BLaER1 (cell line): ENCODE results near the gene SORCS2.
A peak's percentile ranks its signal among the peaks of the same experiment; 100 is the strongest.

Experiments used
- H3K27ac ChIP-seq: shearing (Covaris generic); formaldehyde crosslinking; 2 replicates; pipeline ENCODE4 v1.8.1; 2022
- H3K27me3 ChIP-seq: shearing (Covaris generic); formaldehyde crosslinking; 2 replicates; pipeline ENCODE4 v1.8.1; 2022
- H3K36me3 ChIP-seq: shearing (Covaris generic); formaldehyde crosslinking; 2 replicates; pipeline ENCODE4 v1.8.1; 2022
- H3K4me1 ChIP-seq: shearing (Covaris generic); formaldehyde crosslinking; 2 replicates; pipeline ENCODE4 v1.8.1; 2022
- H3K4me2 ChIP-seq: shearing (Covaris generic); formaldehyde crosslinking; 2 replicates; pipeline ENCODE4 v1.8.1; 2022
- H3K4me3 ChIP-seq: shearing (Covaris generic); formaldehyde crosslinking; 2 replicates; pipeline ENCODE4 v1.8.1; 2022
- H3K9ac ChIP-seq: shearing (Covaris generic); formaldehyde crosslinking; 2 replicates; pipeline ENCODE4 v1.8.1; 2022
- H3K9me3 ChIP-seq: shearing (Covaris generic); formaldehyde crosslinking; 2 replicates; pipeline ENCODE4 v1.8.1; 2022
- H4K20me1 ChIP-seq: shearing (Covaris generic); formaldehyde crosslinking; 2 replicates; pipeline ENCODE4 v1.8.1; 2022
- Cebpa-rat ChIP-seq: shearing (Covaris generic); IDR thresholded peaks from 2 replicates; pipeline ENCODE4 v1.8.1; 2022

The SORCS2 gene

DNA sequence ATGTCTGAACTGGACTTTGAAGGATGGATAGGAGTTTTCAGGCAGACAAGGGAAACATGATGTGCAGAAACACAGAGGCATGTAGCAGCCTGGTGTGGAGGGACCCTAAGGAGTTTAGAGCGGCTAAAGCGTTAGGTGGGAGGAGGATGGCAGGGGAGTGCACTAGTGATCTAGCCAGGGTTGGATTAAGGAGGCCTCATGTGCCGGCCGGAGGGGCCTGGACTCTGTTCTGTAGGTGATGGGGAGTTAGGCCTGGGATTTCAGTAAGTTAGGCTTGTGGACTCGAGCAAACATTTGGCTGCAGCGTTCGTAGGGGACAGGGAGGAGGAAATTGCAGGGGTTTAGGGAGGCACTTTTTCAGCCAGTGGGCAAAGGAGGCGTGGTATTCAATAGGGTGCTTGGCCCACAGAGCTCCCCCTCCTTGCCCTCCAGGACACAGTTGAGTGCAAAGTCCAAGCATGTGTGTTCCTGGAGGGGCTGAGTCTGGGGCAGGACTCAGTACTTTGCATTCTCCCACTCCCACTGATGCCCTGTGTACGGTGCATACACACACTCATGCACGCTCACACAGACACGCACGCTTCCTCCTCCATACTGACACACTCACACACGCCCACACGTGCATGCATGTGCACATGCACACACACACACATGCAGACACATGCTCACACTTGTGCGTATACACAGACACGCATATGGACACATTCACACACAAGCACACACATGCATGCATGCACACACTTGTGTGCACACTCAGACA, 223.8 kb downstream of the SORCS2 start:
- Histone ChIP-seq H3K27ac (no peak overlapping the region), H3K36me3 (no peaks in the 10 kb centered on the region; the same call in 1 of the 2 replicates), H3K4me2 (no peak overlapping the region), H3K9ac (no peak overlapping the region), H3K27me3 (no peaks in the 10 kb centered on the region), H3K4me1 (peaks cover 77% of the 10 kb centered on the region), H3K9me3 (0 out of 2 replicates have a peak, but pooled peaks cover 7% of the 10 kb centered on the region), H4K20me1 (peaks cover 35% of the 10 kb centered on the region; the same call in 1 of the 2 replicates), H3K4me3 (no peak overlapping the region)
- no peak for TF ChIP-seq Cebpa-rat

DNA sequence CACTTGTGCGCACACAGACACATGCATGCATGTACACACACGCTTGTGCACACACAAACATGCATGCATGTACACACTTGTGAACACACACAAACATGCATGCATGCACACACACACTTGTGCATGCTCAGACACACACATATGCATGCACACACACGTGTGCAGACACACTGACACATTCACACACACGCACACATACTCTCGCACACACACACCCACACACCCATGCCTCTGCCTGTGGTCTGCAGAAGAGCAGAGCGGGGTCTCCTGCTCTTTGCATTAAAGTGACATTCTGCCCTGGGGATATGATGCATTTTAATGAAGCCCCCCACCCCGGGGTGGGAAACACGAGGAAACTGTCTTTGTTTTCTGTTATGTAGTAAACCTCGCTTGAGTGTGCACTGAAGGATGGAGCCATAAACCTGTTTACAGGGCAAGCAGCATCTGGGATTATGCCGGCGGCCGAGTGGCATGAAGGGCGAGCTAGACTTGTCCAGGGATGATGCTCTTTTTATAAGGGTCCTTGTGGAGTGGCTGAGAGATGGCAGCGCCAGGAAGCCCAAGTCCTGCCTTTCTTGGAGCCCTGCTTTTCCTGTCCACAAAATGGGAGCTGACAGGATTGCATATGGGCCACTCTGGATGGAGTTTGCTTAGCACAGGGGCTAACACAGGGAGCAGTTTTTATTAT, 224.6 kb downstream of the SORCS2 start:
- no peaks in the 10 kb centered on the region; the same call in 1 of the 2 replicates for H3K36me3 ChIP-seq
- H3K27ac ChIP-seq = no peak overlapping the region
- 0 out of 2 replicates have a peak, but pooled peaks cover 7% of the 10 kb centered on the region for H3K9me3 ChIP-seq
- no peak overlapping the region for H3K9ac ChIP-seq
- TF ChIP-seq Cebpa-rat = no peak
- no peaks in the 10 kb centered on the region for H3K27me3 ChIP-seq
- H3K4me2 ChIP-seq = peak overlapping the region; percentile 47
- peaks cover 76% of the 10 kb centered on the region for H3K4me1 ChIP-seq
- H4K20me1 ChIP-seq = peaks cover 40% of the 10 kb centered on the region; the same call in 1 of the 2 replicates
- no peak overlapping the region for H3K4me3 ChIP-seq

DNA sequence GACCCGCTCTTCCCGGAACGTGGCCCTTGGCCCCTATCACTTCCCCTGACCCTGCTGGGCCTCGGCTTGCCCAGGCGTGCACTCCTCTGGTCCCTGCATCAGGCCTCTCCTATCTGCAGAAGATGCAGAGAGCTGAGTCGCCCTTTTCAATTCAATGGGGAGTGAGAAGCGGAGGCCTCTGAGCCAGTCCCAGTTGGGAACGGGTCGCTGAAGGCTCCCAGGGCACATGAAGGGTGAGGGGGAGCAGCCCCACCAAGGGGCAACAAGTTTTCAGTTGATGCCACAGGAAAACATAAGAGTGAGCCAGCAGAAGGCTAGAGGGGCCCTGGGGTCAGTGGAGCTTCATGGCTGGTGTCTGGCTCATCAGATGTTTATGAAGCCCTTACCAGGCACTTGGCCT, 225.3 kb downstream of the SORCS2 start:
- no peak overlapping the region for H3K4me3 ChIP-seq
- TF ChIP-seq Cebpa-rat = no peak
- H4K20me1 ChIP-seq = peaks cover 46% of the 10 kb centered on the region
- H3K9ac ChIP-seq = no peak overlapping the region
- H3K4me2 ChIP-seq = peak overlapping the region; percentile 47
- no peaks in the 10 kb centered on the region for H3K27me3 ChIP-seq
- H3K4me1 ChIP-seq = peaks cover 68% of the 10 kb centered on the region
- H3K9me3 ChIP-seq = 0 out of 2 replicates have a peak, but pooled peaks cover 7% of the 10 kb centered on the region
- no peaks in the 10 kb centered on the region; the same call in 1 of the 2 replicates for H3K36me3 ChIP-seq
- no peak overlapping the region for H3K27ac ChIP-seq

DNA sequence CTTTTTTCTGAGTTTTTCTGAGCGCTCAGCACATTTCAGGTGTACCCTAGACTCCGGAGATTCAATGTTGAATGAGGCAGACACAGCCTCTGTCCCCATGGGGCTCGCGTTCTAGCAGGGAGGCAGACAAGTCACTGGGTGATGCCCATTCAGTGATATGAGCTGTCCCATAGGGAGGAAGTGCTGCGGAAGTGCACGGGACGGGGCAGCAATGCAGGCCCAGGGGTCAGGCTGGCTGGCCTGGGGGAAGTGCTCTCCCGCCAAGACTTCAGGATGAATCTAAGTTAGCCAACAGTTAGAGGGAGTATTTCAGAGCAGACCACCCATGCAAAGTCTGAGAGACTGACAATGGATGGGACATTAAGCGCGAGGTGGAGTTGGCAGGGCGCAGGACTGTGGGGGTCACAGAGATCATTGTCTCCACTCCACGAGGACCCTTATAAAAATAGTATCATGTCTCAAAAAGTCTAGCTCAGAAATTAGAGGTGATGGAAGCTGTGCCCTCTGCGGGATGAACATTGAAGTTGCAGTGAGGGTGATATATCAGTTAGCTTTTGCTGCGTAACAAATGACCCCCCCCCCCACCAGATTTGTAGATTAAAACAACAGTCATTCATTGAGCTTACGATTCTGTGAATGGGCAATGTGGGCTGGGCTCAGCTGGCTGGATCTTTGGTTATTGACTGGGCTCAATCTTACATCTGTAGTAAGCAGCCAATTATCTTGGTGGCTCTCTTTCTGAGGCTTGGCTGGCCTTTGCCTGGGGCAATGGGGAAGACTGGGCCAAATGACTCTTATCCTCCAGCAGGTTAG, 226.0 kb downstream of the SORCS2 start:
- Histone ChIP-seq H3K9me3 (0 out of 2 replicates have a peak, but pooled peaks cover 7% of the 10 kb centered on the region), H3K27me3 (no peaks in the 10 kb centered on the region), H3K4me1 (peaks cover 65% of the 10 kb centered on the region), H3K4me2 (peak overlapping the region; percentile 47), H3K36me3 (no peaks in the 10 kb centered on the region; the same call in 1 of the 2 replicates), H4K20me1 (peaks cover 49% of the 10 kb centered on the region), H3K27ac (no peak overlapping the region), H3K4me3 (no peak overlapping the region), H3K9ac (no peak overlapping the region)
- TF ChIP-seq Cebpa-rat = no peak

DNA sequence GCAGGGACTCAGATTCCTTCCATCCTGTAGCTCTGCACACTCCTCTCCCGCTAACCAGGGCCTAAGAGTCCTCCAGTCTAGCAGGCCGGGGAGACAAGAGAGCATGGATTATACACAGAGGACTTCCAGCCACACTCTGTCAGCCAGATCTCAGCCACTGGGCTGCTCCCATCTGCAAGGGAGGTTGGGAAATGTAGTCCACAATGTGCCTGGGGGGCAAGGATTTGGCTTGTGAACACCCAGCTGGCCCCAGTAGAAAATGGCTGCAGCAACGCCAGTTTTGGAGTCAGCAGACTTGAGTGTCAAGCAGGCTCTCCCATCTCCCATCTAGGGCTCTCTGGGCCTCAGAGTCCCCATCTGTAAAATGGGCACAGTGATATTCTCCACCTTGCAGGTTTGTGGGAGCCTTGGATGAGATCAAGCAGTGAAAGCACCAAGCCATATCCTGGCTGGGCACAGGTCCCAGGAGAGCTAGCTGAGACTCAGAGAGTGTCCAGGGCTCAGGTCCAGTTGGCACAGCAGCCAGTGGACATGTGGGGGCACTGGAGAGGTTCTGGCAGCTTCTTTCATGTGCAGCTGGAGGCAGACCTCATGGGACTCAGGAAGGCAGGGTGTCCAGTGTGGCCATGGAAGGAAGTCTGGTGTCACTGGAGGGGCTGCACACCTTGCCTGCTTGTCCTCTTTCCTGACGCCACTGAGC, 227.8 kb downstream of the SORCS2 start:
- H3K27me3 ChIP-seq = no peaks in the 10 kb centered on the region
- no peak overlapping the region; the same call in 1 of the 2 replicates for H3K9ac ChIP-seq
- H3K4me3 ChIP-seq = no peak overlapping the region
- TF ChIP-seq Cebpa-rat = no peak
- H3K4me2 ChIP-seq = peak overlapping the region; percentile 42
- 0 out of 2 replicates have a peak, but pooled peaks cover 7% of the 10 kb centered on the region for H3K9me3 ChIP-seq
- no peak overlapping the region; the same call in 1 of the 2 replicates for H3K27ac ChIP-seq
- H3K4me1 ChIP-seq = peaks cover 70% of the 10 kb centered on the region
- peaks cover 64% of the 10 kb centered on the region for H4K20me1 ChIP-seq
- no peaks in the 10 kb centered on the region for H3K36me3 ChIP-seq

DNA sequence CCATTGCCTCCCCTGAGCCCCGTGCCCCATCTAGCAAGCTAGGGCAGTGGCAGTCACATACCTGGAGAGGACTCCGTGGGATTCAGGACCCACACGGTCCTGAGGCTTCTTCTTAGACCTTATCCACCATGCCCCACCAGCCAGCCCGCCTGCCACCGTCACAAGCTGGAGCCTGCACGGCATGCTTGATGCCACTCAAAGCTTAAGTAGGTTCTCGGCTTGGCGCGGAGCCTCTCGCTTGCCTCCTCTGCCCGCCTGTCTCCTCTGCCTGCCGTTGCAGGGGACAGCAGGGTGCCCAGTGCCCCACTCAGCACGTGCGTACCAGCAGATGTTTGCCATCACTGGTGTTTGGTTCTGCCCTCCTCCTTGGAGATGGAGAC, 228.3 kb downstream of the SORCS2 start:
- H3K9me3 ChIP-seq = 0 out of 2 replicates have a peak, but pooled peaks cover 7% of the 10 kb centered on the region
- H3K27me3 ChIP-seq = no peaks in the 10 kb centered on the region
- no peak overlapping the region for H3K4me3 ChIP-seq
- H3K4me1 ChIP-seq = peaks cover 70% of the 10 kb centered on the region
- H3K36me3 ChIP-seq = no peaks in the 10 kb centered on the region
- H3K9ac ChIP-seq = no peak overlapping the region
- H3K27ac ChIP-seq = no peak overlapping the region
- H3K4me2 ChIP-seq = no peak overlapping the region
- TF ChIP-seq Cebpa-rat = no peak
- peaks cover 69% of the 10 kb centered on the region for H4K20me1 ChIP-seq

DNA sequence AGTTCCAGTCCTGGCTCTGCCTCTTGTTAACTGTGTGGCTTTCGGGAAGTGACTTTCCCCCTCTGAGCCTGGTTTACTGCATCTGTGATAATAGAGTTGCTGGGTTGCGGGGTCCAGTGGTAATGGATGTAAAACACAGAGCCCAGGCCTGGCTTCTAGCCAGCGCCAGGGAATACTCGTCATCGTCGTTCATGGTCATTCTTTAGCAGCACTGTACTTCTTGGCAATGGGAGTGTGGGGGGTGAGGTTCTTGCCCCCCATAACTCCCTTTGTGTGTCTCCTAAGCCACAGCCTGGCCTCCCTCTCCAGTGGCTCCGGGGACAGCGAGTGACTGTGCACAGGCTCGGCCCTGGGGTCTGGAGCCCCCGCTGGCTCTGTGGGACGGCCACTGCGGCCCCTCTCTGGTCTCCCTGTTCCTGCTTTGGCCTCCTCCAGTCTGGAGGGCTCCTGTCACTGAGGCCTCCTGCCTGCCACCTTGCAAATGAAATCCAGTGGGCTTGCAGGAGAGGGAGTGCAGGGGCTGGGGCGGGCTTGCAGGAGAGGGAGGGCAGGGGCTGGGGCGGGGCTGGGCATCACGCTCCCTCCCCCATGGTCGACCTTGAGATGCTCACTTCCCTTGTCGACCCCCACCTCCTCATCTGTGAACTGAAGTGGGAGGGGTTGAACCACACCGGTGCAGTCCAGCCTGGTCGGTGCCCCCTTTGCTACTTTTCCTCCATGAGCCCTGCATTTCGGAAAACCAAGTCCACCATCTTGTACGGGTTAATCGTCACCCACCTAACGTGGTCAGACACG, 229.2 kb downstream of the SORCS2 start:
- Histone ChIP-seq H3K4me2 (no peak overlapping the region), H3K4me3 (no peak overlapping the region), H3K9me3 (0 out of 2 replicates have a peak, but pooled peaks cover 7% of the 10 kb centered on the region), H3K36me3 (no peaks in the 10 kb centered on the region), H4K20me1 (peaks cover 78% of the 10 kb centered on the region), H3K4me1 (peaks cover 70% of the 10 kb centered on the region), H3K9ac (no peak overlapping the region), H3K27me3 (no peaks in the 10 kb centered on the region), H3K27ac (no peak overlapping the region)
- TF ChIP-seq Cebpa-rat = no peak

DNA sequence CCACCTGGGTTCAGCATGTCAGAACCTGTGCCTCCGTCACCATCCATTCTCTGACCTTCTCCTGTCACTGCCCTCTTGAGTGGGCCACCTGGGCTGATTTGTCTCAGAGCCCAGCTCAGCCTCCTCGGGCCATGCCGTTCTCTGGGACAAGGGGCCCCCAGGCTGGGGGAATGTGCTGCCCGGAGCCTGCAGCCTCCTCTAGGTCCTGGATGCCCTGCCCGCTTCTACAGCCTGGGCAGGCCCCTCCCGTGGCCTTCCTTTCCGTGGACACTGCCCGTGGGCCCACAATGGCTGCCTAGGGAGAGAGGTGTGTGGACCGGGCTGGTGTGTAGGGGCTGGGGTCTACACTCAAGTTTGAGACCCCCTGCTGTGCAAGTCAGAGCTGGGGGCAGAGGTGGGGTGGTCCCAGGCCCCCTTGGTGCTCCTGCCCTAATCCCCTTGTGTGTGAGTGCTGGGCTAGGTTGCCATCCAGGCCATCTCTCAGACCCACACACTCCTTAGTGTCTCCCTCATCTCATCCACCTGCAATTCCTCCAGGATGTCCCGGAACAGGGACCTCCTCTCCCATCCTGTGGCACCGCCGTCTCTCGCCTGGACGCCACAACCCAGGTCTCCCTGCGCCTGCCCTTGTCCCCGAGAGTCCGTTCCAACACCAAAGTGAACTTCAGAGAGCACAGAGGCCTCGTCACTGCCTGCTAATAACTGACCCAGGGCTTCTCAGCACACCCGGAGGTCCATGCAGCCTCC, 230.0 kb downstream of the SORCS2 start:
- Histone ChIP-seq H3K27me3 (no peaks in the 10 kb centered on the region), H3K4me2 (no peak overlapping the region), H3K36me3 (no peaks in the 10 kb centered on the region), H3K9ac (no peak overlapping the region), H3K9me3 (0 out of 2 replicates have a peak, but pooled peaks cover 7% of the 10 kb centered on the region), H3K27ac (0 out of 2 replicates have a peak overlapping the region, but pooled peaks have one; percentile 38), H4K20me1 (peaks cover 72% of the 10 kb centered on the region), H3K4me1 (peaks cover 70% of the 10 kb centered on the region), H3K4me3 (no peak overlapping the region)
- TF ChIP-seq Cebpa-rat = no peak
